ENCODE results near the gene IKZF1.

Gene IKZF1

DNA sequence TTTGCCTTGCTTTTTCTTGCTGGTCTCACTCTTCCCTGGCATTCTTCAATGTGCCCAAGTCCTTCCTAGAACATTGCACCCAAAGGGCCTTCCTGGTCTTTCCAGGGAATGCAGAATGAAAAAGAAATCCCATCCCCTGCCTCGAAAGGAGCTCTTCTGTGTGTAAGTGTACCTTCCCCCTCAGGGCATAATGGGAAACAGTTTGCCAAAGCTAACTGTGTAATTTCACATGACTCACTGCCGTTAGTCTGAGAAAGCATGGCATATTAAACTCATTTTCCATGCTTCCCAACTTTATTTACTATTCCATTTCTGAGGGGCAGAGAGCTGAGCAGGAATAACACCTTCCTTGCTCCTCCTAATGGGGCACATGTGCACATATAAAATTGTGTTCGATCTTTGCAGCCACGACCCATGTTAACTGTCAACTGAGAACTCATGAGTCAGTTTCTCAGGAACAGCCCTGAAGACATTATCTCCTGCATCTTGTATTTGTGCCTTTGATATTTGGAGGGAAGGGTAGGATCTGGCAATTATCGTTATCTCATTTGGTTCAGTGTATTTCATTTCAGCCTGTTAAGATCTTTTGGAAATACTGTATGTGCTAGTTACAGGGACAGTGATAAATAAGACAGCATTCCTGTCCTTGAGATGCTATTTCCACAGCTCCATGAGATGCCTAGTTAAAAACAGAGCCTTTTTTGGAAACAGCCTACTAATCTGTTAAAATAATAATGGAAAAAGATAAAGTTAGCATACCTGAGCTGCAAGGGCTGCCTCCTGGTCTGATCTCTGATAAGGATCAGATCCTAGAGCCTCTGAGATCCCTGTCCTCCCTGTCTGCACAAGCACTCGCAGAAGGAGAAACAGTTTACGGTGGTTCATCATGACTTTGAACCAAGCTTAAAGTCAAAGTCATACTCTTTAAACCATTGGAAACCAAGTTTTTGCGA is 42.3 kb downstream of the IKZF1 start:
- no peak for DNase-seq (ENCODE audit: low read depth, low spot score)
- no peak overlapping the region for H3K4me3 ChIP-seq (ENCODE audit: low read length)

DNA sequence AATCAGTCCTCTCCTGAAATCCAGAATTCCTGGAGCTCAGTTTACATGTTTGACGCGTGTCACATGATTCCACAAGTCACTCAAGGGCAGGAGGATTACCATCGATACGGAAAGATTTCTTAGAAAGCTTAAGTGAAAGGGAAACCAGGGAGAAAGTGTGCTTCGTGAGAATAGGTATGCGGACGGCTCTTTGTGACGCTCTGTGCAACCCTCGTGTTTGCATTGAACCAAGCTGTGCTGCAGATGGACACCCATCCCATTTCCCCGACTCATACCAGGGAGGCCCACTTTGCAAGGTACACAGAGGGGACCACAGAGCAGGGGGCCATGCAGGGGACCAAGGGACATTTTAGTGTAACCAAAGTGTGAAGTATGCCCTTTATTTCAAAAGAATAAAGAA is 43.2 kb downstream of the IKZF1 start:
- H3K4me3 ChIP-seq (ENCODE audit: low read length), result no peak overlapping the region
- DNase-seq (ENCODE audit: low read depth, low spot score), result no peak

DNA sequence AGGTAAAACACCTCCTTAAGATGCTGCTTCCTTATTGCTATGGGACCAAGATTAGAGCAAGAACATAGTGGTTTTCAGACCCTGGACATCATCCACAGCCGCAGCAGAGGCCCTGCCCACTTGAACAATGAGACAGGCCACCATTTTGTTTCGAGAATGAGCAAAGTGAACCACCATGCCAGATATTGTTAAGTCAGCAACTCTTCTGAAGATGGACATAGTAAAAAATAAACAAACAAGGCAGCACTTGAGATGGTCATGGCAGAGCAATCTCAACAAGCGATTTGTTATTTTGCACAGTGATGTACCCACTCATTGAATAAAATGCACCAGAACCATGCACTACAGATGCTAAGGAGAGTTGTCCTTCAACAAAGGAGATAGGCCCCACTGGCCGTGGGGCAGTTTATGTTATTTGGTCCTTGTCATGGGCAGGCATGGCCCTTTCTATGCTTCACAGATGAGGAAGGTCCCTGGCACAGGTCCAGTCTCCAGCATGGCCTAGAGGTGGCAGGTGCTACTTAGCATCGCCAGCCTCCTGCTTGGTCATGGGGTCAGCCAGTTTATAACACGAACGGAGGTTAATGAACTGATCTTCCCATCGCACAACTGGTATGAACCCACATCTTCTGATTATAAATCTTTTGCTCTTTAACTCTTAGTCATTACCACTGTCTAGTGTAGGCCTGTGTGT is 44.1 kb downstream of the IKZF1 start:
- H3K4me3 ChIP-seq (ENCODE audit: low read length), result no peak overlapping the region
- DNase-seq (ENCODE audit: low read depth, low spot score), result no peak

DNA sequence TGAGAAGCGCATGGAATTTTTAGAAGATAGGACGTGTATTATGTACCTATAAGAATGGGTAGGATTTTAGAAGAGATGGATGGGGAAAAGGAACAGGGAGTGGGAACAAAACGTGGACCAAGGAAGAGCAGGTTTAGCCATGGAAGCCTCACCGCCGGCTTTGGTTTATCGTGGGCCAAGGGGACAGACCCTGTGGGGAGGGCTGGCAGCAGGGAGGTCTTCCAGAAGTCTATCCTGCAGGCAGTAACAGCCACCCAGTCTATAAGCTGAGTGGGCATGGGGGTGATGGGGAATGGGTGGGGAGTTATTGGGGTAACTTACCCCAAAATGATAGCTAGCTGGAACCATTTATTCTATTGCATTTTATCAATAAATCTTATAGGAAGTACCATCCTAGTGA is 44.9 kb downstream of the IKZF1 start:
- no peak for DNase-seq (ENCODE audit: low read depth, low spot score)
- H3K4me3 ChIP-seq (ENCODE audit: low read length), result no peak overlapping the region

DNA sequence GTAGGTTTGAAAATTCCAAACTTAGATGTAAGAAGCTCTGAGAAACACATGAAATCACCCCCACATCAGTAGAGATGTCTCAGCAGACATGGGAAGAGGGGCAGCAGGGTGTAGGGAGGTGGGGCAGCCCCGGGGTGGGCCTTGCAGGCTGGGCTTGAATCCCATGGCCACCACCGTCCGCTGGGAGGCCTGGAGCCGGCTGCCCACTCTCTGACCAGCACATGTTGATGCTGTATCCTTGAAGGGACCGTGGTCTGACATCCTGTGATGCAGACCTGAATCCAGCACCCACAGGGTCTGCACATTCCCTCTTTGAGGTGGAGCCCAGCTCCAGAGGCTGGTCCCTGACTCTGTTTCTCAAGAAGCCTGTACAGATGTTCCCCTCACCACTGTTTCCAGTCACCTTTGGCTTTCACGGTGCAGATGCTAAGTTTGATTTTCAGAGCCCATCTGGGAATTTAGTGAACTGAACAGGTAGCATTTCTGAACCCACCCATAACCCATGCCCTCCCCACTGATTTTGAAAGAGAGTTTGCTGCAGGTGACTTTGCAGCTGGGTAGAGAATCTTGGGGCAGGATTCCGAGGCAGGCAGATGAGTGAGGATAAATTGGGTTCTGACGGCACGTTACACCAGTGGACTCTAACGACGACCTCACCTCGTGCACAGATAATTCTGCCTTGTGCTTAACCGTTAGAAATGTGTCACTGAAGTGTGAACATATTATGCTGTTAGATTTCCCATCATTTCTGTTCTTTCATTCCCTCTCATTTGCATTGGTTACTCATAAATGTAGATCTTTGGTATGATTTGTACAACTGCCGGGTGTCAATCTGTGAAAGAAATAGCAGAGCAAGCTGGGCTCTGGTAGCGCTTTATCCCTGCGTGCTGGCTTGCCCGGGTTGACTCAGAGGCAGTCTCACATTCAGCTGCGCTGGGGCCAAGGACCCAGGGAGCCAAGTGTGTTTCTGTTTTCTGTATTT is 45.7 kb downstream of the IKZF1 start:
- DNase-seq (ENCODE audit: low read depth, low spot score), result no peak
- H3K4me3 ChIP-seq (ENCODE audit: low read length), result no peak overlapping the region

DNA sequence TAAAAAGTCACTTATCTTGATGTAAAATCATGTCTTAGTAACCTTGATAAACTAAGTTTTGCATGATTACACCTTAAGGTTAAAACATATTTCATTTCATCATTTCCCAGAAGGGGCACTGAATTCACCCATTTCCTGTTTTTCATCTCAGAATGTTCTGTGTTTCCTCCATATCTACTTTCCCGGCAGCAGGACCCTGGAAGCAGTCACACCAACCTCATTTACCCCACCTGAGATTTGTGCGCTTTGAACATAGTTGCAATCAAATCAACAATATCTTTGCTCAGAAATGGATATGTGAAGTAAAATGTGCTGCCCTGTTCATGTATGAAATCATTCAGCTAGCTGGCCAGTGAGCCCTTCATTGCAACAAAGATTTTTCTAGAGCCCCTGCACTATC is 46.8 kb downstream of the IKZF1 start:
- no peak overlapping the region for H3K4me3 ChIP-seq (ENCODE audit: low read length)
- DNase-seq (ENCODE audit: low read depth, low spot score), result no peak

DNA sequence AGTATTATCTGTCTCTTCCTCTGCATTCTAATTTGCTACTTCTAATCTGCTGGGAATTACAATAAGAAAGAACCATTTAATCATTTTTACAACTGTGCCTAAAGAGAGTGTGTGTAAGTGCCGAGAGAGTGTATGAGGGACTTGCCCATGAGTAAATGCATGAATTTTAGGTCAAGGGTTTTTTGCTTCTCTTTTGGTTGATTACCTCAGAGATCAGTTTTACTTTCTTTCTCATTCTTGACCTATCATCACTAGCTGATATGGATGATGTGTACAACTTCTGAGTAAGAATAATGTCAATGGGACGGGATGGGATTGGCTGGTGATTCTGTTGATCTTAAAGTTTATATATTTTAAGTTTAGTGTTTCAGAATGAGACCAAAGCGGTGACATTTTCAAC is 47.8 kb downstream of the IKZF1 start:
- no peak for DNase-seq (ENCODE audit: low read depth, low spot score)

DNA sequence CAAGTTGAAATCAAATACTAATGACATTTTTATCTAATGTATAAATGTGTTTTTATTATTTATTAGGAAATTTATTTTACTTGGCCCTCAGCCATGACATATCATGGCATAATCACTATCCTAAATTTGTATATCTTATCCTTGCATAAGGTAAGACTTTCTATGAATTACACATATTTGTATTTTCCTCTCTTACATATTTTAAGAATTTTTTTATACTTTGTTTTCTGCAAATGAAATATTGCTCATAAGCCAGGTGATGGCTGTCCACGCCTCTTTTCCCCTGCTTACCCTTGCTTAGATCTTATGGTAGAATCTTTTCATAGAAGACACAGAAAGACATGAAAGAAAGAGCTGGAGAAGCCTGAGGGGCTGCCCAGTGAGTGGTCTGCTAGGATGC is 48.2 kb downstream of the IKZF1 start:
- no peak overlapping the region for H3K4me3 ChIP-seq (ENCODE audit: low read length)

More for the DNA sequence above, 47.8 kb downstream of the IKZF1 start:
- H3K4me3 ChIP-seq (ENCODE audit: low read length), result no peak overlapping the region

DNA sequence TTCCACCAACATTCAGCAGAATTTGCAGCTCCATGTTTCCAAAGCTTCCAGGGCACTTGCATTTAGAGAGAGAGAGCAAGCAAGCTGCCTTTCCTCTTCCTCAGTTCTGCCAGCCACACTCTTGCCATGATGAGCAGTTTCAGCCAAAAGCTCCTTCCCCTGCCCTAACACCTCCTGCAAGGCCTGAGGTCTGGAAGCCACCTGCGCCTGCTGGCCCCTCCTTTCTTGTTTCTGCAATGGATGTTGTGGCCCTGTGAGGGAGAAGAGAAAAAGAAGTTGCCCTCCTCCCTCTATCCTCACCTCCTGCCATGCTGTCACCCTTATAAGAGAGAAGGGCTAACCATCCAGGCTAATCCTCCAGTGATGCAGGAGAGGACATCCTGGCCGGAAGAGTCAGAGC is 48.7 kb downstream of the IKZF1 start:
- DNase-seq (ENCODE audit: low read depth, low spot score), result no peak
- H3K4me3 ChIP-seq (ENCODE audit: low read length), result no peak overlapping the region

More for the DNA sequence above, 48.2 kb downstream of the IKZF1 start:
- no peak for DNase-seq (ENCODE audit: low read depth, low spot score)

DNA sequence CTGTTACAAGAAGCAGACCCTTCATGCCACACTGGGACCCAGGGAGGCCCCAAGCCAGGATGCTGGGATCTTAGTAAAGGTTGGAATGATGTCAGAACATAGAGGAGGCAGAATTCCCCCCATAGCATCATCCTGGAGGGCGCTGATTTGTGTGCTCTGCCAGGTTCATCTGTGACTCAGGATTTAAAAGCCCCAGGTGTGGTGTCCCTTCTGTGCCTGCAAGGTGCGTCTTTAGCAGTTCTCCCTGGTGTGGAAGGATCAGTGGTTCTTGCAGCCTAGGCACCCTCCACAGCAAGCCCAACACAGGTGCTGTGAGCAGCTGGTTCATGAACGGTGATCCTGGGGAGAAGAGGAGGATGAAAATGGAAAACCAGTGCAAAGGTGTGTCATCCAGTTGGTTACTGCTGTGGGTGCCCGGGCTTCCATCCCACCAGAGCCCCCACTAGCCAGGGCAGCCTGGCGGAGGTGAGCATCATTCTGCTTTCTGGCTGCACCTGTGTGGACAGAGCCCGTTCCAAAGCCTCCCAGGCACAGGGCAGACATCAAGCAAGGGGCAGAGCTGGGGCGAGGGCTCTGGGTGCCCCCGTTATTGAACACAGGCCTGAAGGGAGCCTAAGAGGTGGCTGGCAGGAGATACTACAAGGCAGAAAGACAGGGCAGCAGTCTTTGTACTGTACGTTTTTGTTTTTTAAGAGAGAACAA is 49.5 kb downstream of the IKZF1 start:
- no peak for DNase-seq (ENCODE audit: low read depth, low spot score)
- no peak overlapping the region for H3K4me3 ChIP-seq (ENCODE audit: low read length)

DNA sequence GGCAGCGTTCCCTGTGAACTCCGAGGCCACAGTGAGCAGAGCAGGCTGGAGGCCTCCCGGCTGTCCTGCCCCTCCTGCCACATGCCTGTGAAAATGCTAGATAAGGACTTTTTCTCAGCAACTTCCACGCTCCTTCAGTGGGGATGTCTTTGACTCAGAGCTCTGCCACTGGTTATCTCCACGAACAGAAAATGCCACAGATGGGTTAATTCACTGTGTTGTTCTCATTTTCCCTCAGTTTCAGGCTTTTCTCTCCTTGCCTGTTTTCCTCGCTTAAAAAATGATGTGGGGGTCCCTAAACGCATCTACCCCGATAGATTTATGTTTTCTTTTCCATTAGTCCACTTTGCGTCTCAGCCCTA is 51.3 kb downstream of the IKZF1 start:
- DNase-seq (ENCODE audit: low read depth, low spot score), result no peak
- no peak overlapping the region for H3K4me3 ChIP-seq (ENCODE audit: low read length)

DNA sequence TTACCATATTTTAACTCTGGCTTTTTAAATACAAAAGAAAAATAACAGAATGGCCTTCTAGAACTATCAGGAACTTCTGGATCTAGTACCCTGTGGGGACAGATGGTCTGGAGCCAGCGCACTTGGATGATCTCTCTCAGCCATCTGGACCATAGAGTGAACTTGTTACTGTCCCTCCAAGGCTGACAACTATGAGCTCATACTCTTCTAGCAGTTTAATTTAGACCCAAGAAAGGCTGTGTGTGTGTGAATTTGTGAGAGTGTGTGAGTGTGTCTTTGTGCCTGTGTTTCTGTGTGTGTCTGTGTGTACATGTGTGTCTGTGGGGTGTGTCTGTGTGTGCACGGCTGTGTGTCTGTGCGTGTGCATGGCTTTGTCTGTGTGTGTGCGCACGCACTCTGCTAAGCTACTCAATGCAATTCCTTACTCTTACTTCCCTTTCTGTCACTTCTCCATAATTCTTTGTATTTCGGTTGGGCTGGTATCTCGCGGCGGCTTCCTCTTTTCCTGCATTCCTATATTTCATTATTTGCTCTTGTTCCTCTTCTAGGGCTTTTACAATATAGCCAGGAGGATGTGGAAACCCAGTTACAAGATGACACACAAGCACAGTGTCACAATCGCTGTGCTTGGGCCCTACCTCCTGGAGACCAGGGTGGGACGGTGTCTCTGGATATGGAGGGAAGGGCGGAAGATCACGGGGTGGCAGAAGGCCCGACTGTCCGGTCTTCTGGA is 51.9 kb downstream of the IKZF1 start:
- no peak overlapping the region for H3K4me3 ChIP-seq (ENCODE audit: low read length)
- no peak for DNase-seq (ENCODE audit: low read depth, low spot score)

DNA sequence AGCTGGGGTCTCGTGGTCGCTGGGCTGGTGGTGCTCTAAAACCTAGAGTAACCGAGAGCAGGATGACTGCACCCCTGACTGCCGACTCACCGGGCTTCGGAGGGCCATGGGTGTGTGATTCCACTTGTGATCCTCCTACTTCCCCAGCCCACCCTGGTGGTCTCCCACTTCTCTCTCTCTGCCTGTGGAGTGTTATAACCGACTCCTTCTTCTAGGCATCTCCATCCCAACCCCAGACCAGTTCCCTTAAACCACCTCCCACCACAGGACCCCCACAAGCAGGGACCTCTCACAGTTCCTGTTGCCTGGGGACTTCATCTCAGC is 52.4 kb downstream of the IKZF1 start:
- H3K4me3 ChIP-seq (ENCODE audit: low read length), result no peak overlapping the region
- DNase-seq (ENCODE audit: low read depth, low spot score), result no peak

DNA sequence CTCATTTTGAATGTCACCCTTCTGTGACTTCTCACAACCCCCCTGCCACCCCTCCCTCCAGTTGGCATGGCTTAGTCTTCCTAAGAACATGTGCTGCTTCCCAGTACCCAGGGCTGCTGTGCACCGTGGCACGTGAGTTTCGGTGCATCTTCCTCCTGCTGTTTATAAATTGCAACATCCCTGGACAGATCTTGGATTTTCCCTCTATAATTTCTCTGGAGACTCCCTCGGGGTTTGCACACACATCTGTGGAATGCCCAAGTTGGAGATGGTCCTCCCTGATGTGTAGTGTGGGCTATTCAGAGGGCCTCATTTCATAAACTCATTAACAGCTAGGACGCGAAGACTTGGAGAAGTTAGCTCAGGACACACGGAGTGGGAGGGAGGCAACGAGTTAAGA is 52.9 kb downstream of the IKZF1 start:
- no peak overlapping the region for H3K4me3 ChIP-seq (ENCODE audit: low read length)
- no peak for DNase-seq (ENCODE audit: low read depth, low spot score)

DNA sequence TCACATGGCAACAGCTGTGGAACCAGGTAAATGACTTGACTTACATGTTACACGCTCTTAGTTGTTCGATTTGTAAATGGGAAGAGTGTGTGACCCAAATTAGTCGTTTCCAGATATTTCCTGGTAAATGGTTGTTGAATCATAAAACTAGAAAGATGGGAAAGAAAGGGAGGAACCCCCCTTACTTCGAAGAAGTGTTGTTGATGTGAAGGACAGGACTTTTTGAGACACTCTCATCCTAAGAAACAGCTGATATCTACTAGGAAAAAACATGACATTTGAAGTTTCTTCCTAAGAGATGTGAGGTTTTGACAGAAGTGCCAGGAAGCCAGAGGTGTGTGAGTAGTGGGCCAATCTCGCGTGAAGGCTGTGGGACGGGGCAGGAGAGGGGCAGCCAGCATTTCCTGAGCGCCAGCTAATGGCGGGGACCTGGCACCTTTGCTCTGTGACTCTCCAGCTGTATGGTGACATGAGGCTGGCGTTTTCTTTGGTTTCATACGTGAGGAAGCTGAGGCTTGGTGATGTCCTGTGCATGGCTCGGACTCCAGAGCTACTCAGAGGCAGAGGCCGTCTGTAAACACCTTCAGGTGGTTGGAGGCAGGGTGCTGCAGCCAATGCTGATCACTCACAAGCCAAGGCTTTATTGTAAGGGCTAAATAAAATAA is 53.7 kb downstream of the IKZF1 start:
- H3K4me3 ChIP-seq (ENCODE audit: low read length), result no peak overlapping the region
- no peak for DNase-seq (ENCODE audit: low read depth, low spot score)

DNA sequence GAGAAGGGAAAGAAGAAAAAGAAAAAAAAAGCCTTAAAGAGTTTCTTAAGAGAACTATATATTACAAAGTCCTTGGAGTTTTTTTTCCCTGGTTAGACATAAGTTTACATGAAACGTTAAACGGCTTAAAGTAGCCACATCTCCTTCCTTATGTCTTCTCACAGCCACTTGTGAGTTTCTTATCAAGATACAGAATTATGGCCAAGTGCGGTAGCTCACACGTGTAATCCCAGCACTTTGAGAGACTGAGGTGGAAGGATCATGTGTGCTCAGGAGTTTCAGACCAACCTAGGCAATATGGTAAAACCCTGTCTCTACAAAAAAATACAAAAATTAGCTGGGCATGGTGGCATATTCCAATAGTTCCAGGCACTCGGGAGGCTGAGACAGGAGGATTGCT is 54.3 kb downstream of the IKZF1 start:
- DNase-seq (ENCODE audit: low read depth, low spot score), result no peak
- H3K4me3 ChIP-seq (ENCODE audit: low read length), result no peak overlapping the region

DNA sequence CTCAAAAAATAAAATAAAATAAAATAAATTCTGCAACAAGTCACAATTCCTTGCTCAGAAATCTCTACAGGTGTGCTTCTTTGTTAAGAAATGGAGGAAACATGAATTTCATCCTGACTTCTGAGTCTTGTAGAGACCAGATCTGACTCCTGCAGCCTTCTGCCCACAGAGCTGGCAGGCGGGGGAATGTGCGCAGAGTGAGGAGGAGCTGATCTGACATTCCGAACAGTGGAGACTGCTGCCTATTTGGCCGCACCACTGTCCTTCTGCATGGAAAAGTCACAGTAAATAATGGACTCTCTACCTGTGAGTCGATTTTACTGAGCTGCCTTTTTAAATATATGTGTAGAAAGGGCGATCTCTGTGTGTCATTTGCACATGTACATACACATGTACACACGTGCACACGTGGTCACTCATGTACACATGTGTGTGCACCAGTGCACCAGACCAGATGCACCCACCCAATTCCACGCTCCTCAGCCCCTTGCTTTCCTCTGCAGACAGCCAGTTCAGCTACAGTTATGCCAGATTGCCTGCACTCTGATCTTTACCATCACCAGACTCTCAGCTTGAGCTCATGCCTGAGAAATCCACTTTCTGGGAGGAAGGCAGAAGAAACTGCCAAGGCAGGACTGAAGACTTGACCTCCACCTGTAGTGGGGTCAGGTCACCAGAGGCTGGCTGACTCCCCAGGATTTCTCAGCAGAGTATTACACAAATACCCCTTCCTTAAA is 54.9 kb downstream of the IKZF1 start:
- H3K4me3 ChIP-seq (ENCODE audit: low read length), result peak overlapping the region; percentile 37
- DNase-seq (ENCODE audit: low read depth, low spot score), result no peak

All from Jurkat, Clone E6-1 (cell line).